Breast epithelium (tissue), 4 donors: ENCODE data around the gene MAD1L1. TPM values are rescaled to one million over a fixed set of nuclear protein-coding genes. Genes with fewer than 3 reads are reported as not detected.
"Not testable (repeated sequence)": the region's sequence is repeated elsewhere in the genome, so short reads cannot be mapped to it uniquely, and the experiment has no call there.

ENCODE experiments used
- DNase-seq, 2 donors: peaks; one replicate each; pipeline ENCODE4 v3.0.0-alpha.2; 2019; ENCODE audit warnings: low spot score in 2 of 2
- H3K27ac ChIP-seq, 2 donors: fragments of 200-600 bp; sonication (generic) in 1 of 2; one replicate each; pipeline ENCODE4 v1.5.1; 2016 to 2019; ENCODE audit warnings: mild to moderate bottlenecking in 1 of 2
- H3K27me3 ChIP-seq, 2 donors: fragments of 200-600 bp; sonication (generic) in 1 of 2; one replicate each; pipeline versions ENCODE4 v1.5.1 to v1.6.0; 2017 to 2019; ENCODE audit warnings: control low read depth in 1 of 2, mild to moderate bottlenecking in 1 of 2
- H3K36me3 ChIP-seq: fragments of 200-600 bp; one replicate; pipeline ENCODE4 v1.5.1; 2019
- H3K4me1 ChIP-seq, 2 donors: fragments of 200-600 bp; sonication (generic); one replicate each; pipeline ENCODE4 v1.5.1; 2016 to 2019; ENCODE audit warnings: control low read depth in 1 of 2
- H3K4me3 ChIP-seq, 3 donors: fragments of 200-600 bp; sonication (generic); 1 replicate in 2 of 3; 2 replicates in 1 of 3; pipeline ENCODE4 v1.5.1; 2016 to 2019; ENCODE audit warnings: mild to moderate bottlenecking in 3 of 3, moderate library complexity in 2 of 3
- H3K9me3 ChIP-seq, 2 donors: fragments of 200-600 bp; sonication (generic) in 1 of 2; one replicate each; pipeline ENCODE4 v1.5.1; 2016 to 2019; ENCODE audit warnings: control low read depth in 1 of 2
- CTCF ChIP-seq, 3 donors: fragments of 450-650 bp; IDR thresholded peaks; one replicate each; pipeline ENCODE4 v1.5.1; 2016 to 2017; ENCODE audit warnings: antibody characterized with exemption in 3 of 3, mild to moderate bottlenecking in 3 of 3, moderate library complexity in 3 of 3
- POLR2A ChIP-seq: fragments of 450-650 bp; IDR thresholded peaks from one replicate; pipeline ENCODE4 v1.6.1; 2016; ENCODE audit warnings: antibody characterized with exemption, mild to moderate bottlenecking, moderate library complexity
- POLR2AphosphoS5 ChIP-seq, 3 donors: sonication (generic); formaldehyde crosslinking; IDR thresholded peaks; one replicate each; pipeline ENCODE4 v1.6.1; 2017; ENCODE audit warnings: antibody characterized with exemption in 3 of 3
- intact Hi-C: fragments of 100-400 bp; cut with DNase I; formaldehyde crosslinking; loops from one replicate; pipeline ENCODE4 v1.15.1; 2023; ENCODE audit warnings: low total_unique reads
- total RNA-seq, 3 donors: library from RNA; depleted of rRNA; stranded (reverse); fragments of >200 nt; gene quantifications; one replicate each; pipeline ENCODE4 v1.1.0, GENCODE V29; 2016

The MAD1L1 gene
- total RNA-seq, 3 donors from 2014 or later = 27.7 to 33.9 (median 28.8) TPM

GRCh38 chr7:1843271-1843861 lies 389.4 kb downstream of the MAD1L1 start:
- no peak for DNase-seq
- Histone ChIP-seq H3K27ac (no peak overlapping the region), H3K4me3 (no peak overlapping the region), H3K4me1 (no peaks in the 10 kb centered on the region), H3K36me3 (no peaks in the 10 kb centered on the region), H3K9me3 (peaks cover 0 to 4% of the 10 kb centered on the region in 2 donors), H3K27me3 (no peaks in the 10 kb centered on the region)
- intact Hi-C loops = no loop called here
- TF ChIP-seq POLR2AphosphoS5 (IDR thresholded peaks at IDR 0.05) = no peak
- no peak for TF ChIP-seq CTCF (IDR thresholded peaks at IDR 0.05)
- no peak for TF ChIP-seq POLR2A

GRCh38 chr7:1842321-1843221 lies 390.2 kb downstream of the MAD1L1 start:
- Histone ChIP-seq H3K27ac (no peak overlapping the region), H3K4me1 (no peaks in the 10 kb centered on the region), H3K27me3 (no peaks in the 10 kb centered on the region), H3K9me3 (peaks cover 0 to 4% of the 10 kb centered on the region in 2 donors), H3K36me3 (no peaks in the 10 kb centered on the region), H3K4me3 (no peak overlapping the region)
- DNase-seq = peak in 1 of 2 donors; percentile 43
- no peak for TF ChIP-seq POLR2A
- no peak for TF ChIP-seq CTCF (IDR thresholded peaks at IDR 0.05)
- no peak for TF ChIP-seq POLR2AphosphoS5 (IDR thresholded peaks at IDR 0.05)
- intact Hi-C loops = no loop called here

GRCh38 chr7:1841286-1842021 lies 391.3 kb downstream of the MAD1L1 start:
- H3K9me3 ChIP-seq, intact Hi-C loops, H3K4me1 ChIP-seq, H3K27ac ChIP-seq, H3K27me3 ChIP-seq, H3K4me3 ChIP-seq, H3K36me3 ChIP-seq: not testable (repeated sequence)
- DNase-seq = peak in 1 of 2 donors; percentile 37

GRCh38 chr7:1840744-1841143 lies 392.0 kb downstream of the MAD1L1 start:
- intact Hi-C loops, H3K36me3 ChIP-seq, H3K27me3 ChIP-seq, H3K4me3 ChIP-seq, H3K27ac ChIP-seq, H3K9me3 ChIP-seq, H3K4me1 ChIP-seq: not testable (repeated sequence)
- peak in 1 of 2 donors; percentile 38 for DNase-seq

GRCh38 chr7:1839701-1840100 lies 393.0 kb downstream of the MAD1L1 start:
- no peak for TF ChIP-seq CTCF (IDR thresholded peaks at IDR 0.05)
- TF ChIP-seq POLR2AphosphoS5 (IDR thresholded peaks at IDR 0.05) = no peak
- no peak for TF ChIP-seq POLR2A
- Histone ChIP-seq H3K4me3 (no peak overlapping the region), H3K4me1 (no peaks in the 10 kb centered on the region), H3K36me3 (no peaks in the 10 kb centered on the region), H3K9me3 (peaks cover 0 to 9% of the 10 kb centered on the region in 2 donors), H3K27ac (no peak overlapping the region), H3K27me3 (no peaks in the 10 kb centered on the region)
- DNase-seq = peak in 1 of 2 donors; percentile 28
- intact Hi-C loops = no loop called here

GRCh38 chr7:1838911-1839531 lies 393.7 kb downstream of the MAD1L1 start:
- H3K4me3 ChIP-seq, intact Hi-C loops, H3K27ac ChIP-seq, H3K9me3 ChIP-seq, H3K27me3 ChIP-seq, H3K4me1 ChIP-seq, H3K36me3 ChIP-seq: not testable (repeated sequence)
- DNase-seq = peak in 1 of 2 donors; percentile 34

- H3K27me3 ChIP-seq, H3K4me1 ChIP-seq, H3K27ac ChIP-seq, intact Hi-C loops, H3K9me3 ChIP-seq, DNase-seq, H3K36me3 ChIP-seq, H3K4me3 ChIP-seq: not testable (repeated sequence)
Measured at GRCh38 chr7:1838544-1838872, 394.2 kb downstream of the MAD1L1 start.

- H3K27me3 ChIP-seq, H3K4me3 ChIP-seq, H3K36me3 ChIP-seq, H3K9me3 ChIP-seq, H3K27ac ChIP-seq, intact Hi-C loops, H3K4me1 ChIP-seq: not testable (repeated sequence)
- peak in 1 of 2 donors; percentile 40 for DNase-seq
Measured at GRCh38 chr7:1837696-1838543, 394.8 kb downstream of the MAD1L1 start.
